NCI-H128 (cell line): ENCODE data around the gene NFATC1.

ENCODE experiments used
- DNase-seq: peaks from one replicate; lab custom pipeline; 2025; ENCODE audit not compliant: unreplicated experiment; lab: John Stamatoyannopoulos, UW

NFATC1 gene

GRCh38 chr18:79388043-79388442 is 7.7 kb upstream of the NFATC1 start:
- DNase-seq: no peak

DNA sequence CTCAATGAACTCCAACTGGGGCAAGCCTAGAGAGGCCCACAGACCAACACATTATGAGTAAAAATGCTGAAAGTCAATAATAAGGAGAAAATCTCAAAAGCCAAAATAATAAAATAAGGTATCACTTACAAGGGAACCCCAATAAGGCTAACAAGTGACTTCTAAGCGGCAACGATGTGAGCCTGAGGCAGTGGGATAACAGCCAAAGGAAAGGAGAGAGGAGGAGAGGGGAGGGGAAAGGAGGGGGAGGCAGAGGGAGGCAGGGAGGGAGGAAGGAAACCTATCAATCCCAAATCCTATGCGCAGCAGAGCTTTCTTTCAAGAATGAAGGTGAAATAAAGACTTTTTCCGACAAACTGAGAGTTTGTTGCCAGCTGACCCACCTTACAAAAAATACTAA is 6.0 kb upstream of the NFATC1 start:
- no peak for DNase-seq

DNA sequence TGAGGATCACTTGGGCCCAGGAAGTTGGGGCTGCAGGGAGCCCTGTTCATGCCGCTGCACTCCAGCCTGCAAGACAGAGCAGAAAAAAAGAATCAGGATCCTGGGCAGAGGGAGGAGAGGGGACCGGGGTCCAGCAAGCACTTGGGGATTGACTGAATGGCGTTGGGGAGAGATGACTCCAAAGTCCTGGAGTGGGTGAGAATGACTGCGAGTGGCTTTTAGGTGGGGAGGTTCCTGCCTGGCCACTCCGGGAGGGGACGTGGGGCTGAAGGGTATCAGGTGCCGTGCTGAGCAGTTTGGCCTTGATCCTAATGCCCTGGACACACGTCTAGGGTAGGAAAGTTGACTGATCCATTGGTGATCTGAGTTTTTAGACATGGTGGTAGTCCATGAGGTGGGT is 3.5 kb upstream of the NFATC1 start:
- no peak for DNase-seq

GRCh38 chr18:79393181-79393634 is 2.5 kb upstream of the NFATC1 start:
- DNase-seq: no peak

DNA sequence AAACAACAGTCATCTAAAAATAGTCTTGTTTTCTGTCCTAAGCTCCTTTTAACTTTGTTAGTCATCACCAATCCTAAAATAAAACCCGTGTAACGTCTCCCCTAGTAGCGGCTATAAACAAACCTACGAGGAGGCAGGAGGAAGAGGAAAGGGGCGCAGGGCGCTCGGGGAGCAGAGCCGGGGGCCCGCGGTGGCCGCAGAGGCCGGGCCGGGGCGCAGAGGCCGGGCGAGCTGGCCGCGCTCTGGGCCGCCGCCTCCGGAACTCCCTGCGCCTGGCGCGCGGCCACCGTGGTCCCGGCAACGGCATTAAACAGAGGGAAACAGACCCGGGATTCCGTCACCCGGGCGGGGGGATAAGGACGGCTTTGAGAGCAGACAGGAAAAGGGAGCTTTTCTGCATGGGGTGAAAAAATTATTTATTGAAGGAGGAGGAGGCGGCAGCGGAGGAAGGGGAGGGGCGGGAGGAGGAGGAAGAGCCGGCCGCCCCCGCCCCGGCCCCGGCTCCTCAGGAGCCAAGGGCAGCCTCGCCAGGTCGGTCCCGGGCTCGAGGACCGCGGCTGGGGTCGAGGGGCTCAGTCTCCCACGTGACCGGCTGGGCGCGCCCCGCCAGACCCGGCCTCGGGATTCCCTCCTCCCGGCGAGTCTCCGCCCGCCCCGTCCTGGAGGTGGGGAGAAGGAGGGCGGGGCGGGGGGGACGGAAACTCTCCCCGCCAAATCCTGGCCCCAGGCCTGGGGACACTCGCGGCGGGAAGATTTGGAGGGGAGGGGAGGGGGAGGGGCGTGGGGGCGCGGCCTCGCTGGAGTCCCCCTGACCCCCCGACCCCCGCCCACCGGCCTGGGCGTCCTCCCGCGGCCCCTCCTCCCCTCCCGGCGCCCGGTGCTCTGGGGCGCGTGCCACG is 1.8 kb upstream of the NFATC1 start:
- DNase-seq: peak; percentile 21

- no peak for DNase-seq
Observed at GRCh38 chr18:79394534-79395307, 1.0 kb upstream of the NFATC1 start.

GRCh38 chr18:79395308-79395640 is 456 bp upstream of the NFATC1 start:
- DNase-seq: no peak

DNA sequence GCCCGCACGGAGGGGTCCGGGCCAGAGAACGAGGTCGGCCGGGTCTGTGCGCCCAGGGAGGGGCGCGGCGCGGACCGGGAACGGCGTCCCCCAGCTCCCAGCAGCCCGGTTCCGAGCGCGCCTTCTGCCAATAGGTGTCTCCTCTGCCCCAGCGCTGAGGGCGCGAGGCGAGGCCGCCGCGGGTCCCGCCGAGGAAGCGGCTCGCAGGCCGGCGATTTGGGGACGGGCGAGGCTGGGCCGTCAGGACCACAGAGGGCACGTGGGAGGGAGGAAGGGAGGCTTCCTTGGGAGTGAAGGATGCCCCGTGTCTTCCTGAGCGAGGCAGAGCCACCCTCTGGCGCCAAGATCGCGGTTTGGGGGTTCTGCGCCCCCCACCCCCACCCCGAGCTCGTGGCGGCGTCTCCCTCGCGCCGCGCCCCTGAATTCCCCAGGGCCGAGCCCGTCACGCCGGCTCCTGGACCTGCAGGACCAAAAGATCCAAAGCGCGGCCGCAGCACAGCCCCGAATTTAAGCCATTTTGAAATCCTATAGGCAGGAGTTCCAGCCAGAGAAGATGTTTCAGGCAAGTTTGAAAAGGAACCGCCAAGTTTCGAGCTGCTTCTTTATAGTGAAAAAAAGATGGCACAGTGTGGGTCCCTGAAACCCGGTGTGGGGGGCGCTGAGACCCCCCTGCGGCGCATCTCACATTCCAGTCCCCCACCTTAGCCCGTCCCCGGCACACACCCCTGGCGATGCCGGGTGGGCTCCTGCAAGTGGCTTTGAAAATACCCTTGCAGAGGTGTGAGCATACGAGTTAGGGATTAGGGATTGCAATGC is 909 bp downstream of the NFATC1 start:
- DNase-seq: no peak

DNA sequence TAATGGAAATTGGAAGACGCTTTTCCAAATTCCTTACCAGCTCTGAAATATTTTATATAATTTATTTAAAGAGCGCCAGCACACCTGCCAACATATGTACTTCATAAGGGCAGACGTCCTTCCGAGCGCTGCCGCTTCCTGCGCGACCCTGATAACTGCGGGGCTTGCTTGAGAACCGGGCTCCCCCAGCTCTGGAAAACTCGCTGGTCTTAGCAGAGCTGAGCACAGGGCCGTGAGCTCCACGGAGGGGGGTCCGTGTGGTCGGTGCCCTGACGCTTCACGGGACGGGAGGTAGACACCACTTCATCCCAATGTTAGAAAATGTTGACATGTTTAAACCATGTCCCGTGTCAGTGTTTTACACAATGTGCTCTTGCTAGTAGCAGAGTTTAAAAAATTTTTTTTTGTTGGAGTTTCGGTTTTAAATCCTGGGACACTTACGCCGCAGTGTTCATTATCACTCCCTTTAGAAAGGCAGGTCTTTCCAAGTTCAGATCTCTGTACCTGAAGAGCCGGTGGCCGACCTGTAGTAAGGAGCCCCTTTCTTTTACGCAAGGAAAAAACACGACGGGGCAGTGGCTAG is 1.6 kb downstream of the NFATC1 start:
- DNase-seq: no peak

DNA sequence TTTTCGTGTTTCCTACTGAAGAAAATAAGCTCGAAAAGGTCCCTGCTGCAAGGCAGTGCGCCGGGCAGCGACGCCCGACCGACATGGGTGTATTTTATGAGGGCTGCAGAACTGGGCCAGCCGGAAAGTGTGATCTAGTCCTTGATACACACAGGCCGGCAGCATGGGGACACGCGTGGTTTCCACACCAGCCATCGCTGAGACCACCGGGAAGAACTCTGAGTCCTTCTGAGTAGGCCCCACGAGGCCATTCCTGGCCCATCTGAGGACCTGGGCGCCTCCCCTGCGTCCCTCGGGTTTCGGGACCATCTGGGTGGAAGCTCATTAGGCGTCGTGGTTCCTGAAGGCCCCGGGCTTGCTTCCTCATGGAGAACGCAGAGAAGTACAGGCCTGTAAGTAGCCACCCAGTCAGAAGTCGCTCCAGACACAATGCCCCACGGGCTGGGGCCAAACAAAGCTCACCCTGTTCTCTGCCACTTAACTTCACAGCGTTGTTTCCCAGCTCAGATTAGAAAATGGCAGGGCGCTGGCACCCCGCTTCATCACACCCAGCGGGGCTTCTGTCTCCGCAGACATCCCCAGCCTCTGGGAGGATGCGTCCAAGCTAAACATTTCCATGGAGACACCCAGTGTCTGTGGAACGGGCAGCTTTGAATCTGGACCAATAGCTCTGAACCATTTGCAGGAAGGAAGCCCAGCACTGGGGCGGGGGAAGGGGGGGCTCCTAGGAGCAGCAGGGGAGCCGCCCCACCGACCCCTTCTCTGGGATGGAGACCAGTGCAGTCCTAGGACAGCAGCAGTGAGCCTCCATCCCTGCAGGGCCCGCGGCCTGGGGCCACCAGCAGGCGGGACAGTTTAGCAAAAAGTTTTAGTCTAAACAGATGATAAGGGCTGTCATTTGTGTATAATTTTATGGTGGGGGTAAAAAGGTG is 2.4 kb downstream of the NFATC1 start:
- no peak for DNase-seq

GRCh38 chr18:79399275-79400081 is 3.7 kb downstream of the NFATC1 start:
- DNase-seq: no peak

- DNase-seq: no peak
Observed at GRCh38 chr18:79400091-79400590, 4.4 kb downstream of the NFATC1 start.

DNA sequence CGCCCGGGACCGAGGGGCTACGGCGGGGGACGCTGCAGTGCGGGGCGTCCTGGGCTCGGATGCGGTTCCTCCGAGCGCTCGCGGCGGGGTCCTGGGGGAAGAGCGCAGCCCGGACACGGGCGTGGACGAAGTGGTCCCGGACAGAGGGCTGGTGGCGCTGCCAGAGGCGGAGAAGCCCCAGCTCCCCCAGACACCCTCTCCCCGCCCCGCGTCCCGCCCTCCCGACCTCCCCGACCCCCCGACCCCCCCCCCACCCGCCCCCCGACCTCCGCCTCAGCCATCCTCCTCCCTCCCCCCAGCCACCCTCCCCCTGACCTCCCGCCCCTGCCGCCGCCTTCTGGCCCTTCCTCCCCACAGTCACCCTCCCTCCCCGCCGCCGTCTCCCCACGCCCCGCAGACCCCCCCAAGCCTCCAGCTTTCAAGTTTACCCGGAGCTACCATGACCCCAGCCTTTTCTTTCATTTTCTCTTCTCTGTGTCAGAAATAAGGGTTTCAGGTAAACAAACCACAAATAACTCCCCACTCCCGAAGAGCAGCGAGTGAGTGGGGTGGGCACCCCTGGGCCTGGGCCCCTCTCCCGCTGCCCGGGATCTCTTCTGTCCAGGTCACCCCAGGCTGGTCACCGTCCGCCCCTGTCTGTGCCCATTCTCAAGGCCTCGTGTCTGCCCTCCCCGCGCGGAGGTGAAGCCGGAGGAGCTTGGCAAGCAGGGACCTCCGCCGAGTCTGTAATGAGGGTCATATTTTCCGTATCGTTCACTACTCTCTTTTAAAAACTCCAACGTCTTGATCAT is 5.1 kb downstream of the NFATC1 start:
- DNase-seq: no peak

DNA sequence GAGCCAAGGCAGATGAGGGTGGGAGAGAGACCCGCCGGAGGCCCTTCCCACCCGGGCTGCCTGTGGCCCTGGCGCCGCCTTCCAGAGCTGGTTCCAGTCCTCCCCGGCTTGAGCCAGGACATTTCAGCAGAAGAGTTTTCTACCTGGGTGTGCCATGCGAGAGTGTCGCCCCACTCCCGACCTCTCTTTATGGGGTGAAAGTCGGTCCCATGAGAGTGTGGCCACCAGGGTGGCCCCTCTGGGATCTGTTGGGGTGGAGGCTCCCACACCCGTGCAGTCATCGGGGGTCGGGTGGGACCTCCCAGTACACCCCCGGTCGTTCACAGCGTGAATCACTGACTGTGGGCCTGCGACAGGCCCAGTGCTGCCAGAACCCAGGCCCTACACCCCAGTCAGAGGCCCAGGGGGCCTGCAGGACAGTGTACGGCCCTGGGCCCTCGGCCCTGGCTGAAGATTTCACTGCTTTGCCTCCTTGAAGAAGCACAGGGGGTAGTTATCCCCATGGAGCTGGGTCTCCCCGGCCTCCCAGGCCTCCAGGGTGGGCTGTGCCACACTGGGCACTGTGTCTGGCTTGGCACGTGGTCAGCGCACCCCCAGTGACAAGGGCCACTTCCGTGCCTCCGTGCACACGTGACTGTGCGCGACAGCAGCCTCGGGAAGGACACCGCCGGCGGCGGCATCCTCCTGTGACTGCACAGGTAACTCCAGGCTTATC is 5.9 kb downstream of the NFATC1 start:
- no peak for DNase-seq

GRCh38 chr18:79402209-79402576 is 6.5 kb downstream of the NFATC1 start:
- DNase-seq: no peak

GRCh38 chr18:79402977-79403722 is 7.4 kb downstream of the NFATC1 start:
- no peak for DNase-seq
